Measurements from ENCODE around the gene SASH1.
"Not testable (repeated sequence)": the region's sequence is repeated elsewhere in the genome, so short reads cannot be mapped to it uniquely, and the experiment has no call there.

Gene SASH1

DNA sequence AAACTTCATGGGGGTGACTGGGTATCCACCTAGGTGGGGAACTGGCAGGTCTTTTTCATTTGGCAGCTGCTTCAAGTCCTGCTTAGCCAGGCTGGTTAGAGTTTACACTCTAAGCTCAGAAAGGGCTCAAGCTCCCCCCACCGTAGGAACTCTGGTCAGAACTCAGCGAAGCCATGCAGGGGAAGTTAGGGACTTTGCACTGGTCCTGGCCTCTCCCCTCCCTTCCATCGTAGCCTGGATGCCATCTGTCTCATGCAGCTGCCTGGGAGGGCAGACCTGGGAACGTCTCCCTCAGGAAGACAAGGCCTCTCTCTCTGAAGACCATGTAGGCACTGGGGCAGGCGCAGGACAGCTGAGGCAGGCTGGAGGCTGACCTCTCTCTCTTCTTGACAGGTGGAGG, 220.4 kb downstream of the SASH1 start:
- no peak for DNase-seq

DNA sequence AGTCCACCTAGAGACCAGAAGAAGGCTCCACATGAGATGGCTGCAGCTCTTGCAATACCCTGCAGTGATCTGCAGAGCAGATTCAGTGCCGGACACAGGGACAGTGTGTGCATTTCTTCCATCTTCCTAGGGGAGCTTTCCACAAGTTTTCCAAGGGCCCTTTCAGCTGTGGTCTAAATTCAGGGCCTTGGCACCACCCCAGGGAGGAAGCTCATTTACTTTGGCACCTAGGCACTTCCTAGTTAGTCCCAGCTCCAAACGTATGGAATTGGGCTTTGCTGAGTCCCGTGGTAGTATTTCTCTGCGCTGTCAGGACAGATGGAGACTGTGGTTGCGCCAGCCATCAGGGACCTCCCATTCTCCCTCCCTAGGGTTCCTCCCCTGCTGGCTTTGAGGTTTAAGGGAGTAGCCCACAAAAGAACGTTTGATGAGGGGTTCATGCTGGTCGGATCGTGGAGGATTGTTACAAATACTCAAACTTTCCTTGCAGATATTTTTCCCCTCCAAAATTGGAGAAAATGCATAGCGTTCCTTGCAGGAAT, 221.9 kb downstream of the SASH1 start:
- no peak for DNase-seq

DNA sequence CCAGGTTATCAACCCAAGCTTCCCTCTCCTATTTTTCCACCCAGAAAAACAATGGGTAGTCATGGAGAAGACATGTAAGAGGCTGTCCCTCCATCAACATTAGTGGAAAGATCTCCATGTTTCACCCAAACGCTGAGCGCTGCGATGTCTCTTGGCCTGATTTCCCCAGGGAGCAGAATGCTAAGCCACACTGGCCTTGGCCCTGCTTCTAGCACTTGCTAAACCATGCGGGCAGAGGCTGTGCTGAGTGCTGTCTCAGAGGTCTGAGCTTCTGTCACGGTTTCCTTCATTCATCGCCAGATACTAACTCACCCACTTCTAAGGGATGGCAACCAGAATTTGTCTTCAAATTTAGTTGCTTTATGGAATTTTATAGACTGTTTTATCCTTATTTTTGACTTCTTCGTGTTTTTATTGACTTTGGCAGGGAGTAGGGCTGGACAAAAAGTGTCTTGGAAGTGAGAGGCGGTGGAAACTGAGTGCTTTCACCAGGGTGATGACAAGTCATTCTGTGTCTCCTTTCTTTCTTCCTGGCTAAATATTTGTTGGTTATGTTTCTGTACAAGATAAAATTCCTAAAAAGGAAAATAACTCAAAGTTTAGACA, 222.8 kb downstream of the SASH1 start:
- DNase-seq: no peak

DNA sequence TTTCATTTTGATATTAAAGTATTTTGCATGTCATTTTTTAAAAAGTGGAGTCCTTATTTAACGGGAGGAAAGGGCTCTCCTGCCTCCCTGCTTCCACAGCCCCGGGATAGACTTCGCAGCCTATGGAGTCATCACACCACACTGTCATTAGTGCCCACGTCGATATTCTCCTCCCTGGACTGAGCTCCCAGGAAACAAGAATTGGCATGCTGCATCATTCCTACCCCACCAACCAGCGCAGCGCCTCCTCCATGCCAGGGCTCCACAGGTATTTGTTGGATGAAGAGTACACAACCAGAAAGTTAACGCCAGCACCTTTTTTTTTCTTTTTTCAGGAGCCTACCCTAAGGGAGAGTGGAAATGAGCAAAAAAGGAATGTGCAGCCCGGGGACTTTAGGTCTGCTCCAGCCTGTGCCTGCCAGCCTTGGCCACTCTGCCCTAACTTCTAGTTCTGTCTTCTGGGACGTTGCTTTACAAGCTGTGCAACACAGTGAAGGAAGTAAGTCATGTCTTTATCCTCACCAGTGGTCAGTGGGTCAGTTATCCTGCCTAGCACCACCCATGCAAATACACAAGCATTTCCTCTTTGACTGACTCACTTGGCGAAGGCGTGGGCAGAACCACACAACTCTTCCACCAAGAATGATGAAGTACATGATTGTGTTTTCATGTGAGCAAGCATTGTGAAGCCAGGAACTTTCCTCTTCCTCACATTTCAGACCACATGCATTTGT, 223.5 kb downstream of the SASH1 start:
- DNase-seq: no peak

GRCh38 chr6:148566664-148567350, 224.2 kb downstream of the SASH1 start:
- no peak for DNase-seq

GRCh38 chr6:148570456-148570855, 227.8 kb downstream of the SASH1 start:
- DNase-seq: no peak

GRCh38 chr6:148572676-148573335, 230.2 kb downstream of the SASH1 start:
- DNase-seq: no peak

GRCh38 chr6:148573922-148574321, 231.3 kb downstream of the SASH1 start:
- no peak for DNase-seq

- DNase-seq: no peak
Observed at GRCh38 chr6:148577687-148578488, 235.2 kb downstream of the SASH1 start.

- no peak for DNase-seq
Observed at GRCh38 chr6:148578489-148578814, 235.8 kb downstream of the SASH1 start.

DNA sequence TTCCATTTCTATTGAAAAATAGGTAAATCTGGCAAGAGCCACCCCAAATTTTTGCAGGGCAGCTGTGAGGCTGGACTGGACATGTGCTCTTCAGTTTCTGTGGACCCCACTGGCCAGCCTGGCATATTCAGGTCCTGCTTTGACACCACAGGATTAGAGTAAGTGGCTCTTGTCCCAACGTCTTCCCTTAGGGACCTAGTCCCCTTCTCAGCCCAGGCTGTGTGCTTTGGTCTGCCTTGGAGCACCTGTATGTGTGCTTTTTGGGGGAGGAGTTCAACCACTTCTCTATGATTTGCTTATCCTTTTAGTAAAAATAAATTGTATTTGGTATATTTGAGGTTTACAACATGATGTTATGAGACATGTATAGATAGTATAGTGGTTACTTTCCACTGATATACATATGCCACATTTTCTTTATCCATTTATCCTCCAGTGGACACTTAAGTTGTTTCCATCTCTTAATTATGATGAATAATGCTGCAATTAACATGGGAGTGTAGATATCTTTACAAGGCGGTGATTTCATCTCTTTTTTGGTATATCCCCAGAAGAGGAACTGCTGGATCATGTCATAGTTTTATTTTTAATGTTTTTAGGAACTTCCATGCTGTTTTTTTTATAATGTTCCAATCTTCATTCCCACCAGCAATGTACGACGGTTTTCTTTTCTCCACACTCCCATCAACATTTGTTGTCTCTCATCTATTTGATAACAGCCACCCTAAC, 236.4 kb downstream of the SASH1 start:
- no peak for DNase-seq

GRCh38 chr6:148580442-148580841, 237.8 kb downstream of the SASH1 start:
- DNase-seq: no peak

DNA sequence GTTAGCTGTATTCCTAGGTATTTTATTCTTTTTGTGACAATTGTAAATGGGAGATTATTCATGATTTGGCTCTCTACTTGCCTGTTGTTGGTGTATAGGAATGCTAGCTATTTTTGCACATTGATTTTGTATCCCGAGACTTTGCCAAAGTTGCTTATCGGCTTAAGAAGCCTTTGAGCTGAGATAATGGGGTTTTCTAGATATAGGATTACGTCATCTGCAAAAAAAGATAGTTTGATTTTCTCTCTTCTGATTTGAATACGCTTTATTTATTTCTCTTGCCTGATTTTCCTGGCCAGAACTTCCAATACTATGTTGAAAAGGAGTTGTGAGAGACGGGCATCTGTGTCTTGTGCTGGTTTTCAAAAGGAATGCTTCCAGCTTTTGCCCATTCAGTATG, 241.0 kb downstream of the SASH1 start:
- DNase-seq: no peak

- not testable (repeated sequence) for DNase-seq
Observed at GRCh38 chr6:148585641-148586040, 243.0 kb downstream of the SASH1 start.

- DNase-seq: no peak
Observed at GRCh38 chr6:148590883-148591282, 248.2 kb downstream of the SASH1 start.

DNA sequence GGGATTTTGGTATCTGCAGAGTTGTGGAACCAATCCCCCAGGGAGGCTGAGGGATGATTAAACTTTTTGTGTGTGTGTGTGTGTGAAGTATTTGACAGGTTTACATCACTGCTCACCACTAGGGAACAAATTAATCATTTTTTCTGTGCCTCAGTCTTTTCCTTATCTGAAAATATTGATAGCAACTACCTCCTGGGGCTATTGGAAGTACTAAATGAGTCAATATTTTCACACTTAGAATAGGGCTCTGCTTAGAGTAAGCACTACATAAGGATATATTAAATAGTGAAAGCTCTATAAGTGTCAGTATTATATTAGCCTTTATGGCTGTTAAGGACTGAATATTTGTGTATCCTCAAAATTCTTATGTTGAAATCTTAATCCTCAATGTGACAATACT, 249.0 kb downstream of the SASH1 start:
- no peak for DNase-seq

GRCh38 chr6:148593130-148593812, 250.6 kb downstream of the SASH1 start:
- DNase-seq: no peak

GRCh38 chr6:148593813-148594170, 251.2 kb downstream of the SASH1 start:
- DNase-seq: no peak

GRCh38 chr6:148595550-148595949, 252.9 kb downstream of the SASH1 start:
- DNase-seq: no peak

DNA sequence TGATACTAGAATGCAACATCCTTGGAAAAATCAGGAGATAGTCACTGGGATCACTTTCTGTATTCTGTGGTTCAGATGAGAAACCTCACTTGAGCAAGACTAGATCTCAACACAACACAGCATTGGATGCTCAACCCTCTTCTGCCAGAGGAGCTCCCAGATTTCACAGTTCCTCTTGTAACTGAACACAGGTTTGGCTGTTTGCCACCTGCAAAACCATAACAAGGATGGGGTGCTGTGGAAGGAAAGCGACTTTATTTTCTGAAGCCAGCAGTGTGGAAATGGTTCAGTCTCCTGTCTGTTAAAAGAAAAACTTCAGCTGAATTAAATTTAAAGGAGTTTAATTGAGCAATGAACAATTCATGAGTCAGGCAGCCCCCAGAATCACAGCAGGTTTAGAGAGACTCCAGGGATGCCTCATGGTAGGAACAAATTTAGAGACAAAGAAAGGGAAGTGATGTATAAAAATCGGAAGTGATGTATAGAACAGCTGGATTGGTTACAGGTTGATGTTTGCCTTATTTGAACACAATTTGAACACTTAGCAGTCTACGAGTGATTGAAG, 254.3 kb downstream of the SASH1 start:
- no peak for DNase-seq

DNA sequence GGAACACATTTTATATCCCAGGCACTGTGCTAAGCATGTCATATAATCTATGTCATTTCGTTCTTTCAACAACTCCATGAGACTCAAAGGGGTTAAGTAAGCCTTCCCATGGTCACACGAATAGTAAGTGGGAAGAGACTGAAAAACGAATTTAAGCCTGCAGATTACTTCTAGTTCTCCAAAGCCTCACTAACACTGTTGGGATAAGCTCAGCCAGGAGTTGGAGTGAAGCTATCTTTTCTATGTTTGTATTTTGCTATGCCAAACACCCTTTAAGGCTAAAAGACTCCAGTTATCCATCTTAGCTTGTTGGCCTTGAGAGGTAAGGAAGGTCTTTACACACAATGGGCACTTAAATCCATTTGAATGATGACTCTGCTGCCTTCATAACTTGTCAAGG, 256.1 kb downstream of the SASH1 start:
- DNase-seq: no peak

Measured in activated naive CD4-positive, alpha-beta T cell (primary cell).